GM18511 (cell line): Measurements from ENCODE around the gene TBC1D9.
A peak's percentile ranks its signal among the peaks of the same experiment; 100 is the strongest.

ENCODE experiments used
- ATAC-seq: cut with Tn5 transposase; IDR thresholded peaks from one replicate; pipeline ENCODE4 v1.9.1; 2021; ENCODE audit warnings: mild to moderate bottlenecking, moderate library complexity; ENCODE audit not compliant: unreplicated experiment

Gene TBC1D9

GRCh38 chr4:140726776-140727500, 29.2 kb downstream of the TBC1D9 start:
- ATAC-seq = no peak

DNA sequence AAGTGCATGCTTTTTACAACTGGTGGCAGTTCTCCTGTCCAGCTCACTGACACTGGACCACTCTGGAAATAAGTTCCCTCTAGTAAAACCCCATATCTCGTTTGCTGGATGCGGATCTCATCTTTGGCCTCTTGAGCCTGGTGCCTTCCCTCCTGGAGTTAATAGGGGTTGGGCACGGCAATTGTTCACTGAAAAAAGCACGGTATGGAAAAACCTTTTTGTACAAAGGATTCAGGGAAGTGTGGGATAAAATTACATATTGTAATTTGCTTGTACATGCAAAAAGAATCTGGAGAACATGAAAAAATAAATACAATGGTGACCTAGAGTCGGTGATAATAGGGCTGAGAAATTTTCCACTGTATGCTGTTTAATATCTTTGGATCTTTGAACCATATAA, 30.6 kb downstream of the TBC1D9 start:
- ATAC-seq = no peak

DNA sequence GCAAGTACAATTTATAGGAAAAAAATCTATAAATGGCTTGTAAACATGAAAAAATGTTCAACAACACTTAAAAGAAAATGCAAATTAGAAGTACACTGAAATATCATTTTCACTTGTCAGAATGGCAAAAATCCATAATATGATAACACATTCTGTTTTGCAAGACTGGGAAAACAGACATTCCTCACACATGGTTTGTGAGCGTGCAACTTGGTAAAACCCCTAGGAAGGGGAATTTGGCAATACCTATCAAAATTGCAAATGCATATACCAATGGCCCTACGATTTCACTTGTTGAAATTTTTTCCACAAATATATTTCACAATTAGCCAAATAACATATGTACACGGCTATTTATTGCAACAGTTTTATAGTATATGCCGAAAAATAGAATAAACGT, 31.4 kb downstream of the TBC1D9 start:
- ATAC-seq = no peak

- peak; percentile 70 for ATAC-seq
Observed at GRCh38 chr4:140720387-140721304, 35.5 kb downstream of the TBC1D9 start.

DNA sequence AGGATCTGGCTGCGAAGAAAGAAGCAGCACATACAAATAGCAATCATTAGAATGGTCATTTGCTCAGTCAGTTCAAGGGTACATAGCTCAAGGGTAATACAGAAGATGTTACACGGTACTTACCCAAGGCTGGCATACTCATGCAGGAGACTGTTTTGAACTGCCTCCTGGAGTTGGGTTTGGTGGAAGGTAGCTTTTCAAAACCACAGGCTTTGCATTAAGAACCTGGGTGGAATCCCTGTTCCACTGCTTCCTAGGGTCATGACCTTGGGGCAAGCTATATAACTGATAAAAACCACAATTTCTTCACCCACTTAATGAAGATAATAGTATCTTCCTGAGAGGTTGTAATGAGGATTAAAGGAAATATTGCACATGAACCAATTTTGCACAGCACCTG, 36.5 kb downstream of the TBC1D9 start:
- peak; percentile 62 for ATAC-seq

DNA sequence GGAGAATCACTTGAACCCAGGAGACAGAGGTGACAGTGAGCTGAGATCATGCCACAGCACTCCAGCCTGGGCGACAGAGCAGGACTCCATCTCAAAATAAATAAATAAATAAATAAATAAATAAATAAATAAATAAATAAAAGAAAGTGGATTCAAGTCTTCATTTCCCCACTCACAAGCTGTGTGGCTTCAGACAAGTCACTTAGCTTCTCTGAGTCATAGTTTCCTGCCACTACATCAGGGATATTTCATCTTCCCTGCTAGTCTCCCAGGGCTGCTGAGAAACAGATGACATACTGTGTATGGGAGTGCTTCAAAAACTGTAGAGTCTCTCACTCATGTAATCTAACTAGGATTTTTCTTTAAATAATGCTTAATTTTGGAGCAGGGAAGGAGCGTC, 37.2 kb downstream of the TBC1D9 start:
- ATAC-seq = no peak

DNA sequence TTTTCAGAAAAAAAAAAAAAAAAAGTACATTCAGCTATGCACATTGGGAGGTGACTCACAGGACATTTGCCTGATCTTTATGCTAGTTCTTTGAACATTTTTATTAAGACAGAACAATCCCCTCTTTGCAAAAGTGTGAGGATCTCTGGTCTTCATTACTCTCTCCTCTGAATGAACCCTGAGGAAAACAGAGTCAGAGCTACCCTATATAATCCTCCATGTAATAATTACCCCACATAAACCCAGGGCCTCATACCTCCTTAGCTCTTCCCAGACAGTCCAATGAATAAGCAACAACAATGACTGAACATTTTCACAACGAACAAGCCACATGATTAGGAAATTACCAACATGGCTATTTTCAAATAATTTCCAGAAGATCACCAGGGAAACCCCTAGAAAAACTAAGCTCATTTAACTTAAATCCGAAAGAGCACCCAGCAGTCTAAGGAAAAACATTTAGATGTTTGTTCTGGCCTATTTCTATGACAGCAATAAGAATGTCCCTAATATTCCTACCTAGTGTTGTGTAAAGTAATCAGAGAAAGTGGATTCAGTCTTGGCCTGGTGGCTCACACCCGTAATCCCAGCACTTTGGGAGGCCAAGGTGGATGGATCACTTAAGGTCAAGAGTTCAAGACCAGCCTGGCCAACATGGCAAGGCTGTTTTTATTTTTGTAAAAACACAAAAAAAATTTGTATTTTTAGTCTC, 37.8 kb downstream of the TBC1D9 start:
- no peak for ATAC-seq

DNA sequence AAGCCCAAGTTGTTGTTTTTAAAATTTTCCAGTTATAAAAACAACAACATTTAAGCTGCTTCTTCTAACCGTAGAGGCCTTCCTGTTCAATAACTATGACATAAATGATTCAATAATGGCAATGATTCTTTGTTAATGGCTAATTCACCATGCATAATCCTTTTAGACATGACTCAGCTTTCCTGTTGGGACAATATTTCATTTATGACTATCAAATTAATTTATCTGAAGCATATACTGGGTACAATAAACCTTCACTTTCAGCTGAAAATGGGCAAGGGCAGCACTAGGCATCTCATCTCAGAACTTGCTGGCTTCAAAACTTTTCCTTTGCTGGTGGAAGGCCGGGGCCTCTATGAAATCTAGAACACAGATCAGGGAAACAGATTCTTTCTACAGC, 38.9 kb downstream of the TBC1D9 start:
- no peak for ATAC-seq

- no peak for ATAC-seq
Observed at GRCh38 chr4:140715119-140715518, 41.1 kb downstream of the TBC1D9 start.

DNA sequence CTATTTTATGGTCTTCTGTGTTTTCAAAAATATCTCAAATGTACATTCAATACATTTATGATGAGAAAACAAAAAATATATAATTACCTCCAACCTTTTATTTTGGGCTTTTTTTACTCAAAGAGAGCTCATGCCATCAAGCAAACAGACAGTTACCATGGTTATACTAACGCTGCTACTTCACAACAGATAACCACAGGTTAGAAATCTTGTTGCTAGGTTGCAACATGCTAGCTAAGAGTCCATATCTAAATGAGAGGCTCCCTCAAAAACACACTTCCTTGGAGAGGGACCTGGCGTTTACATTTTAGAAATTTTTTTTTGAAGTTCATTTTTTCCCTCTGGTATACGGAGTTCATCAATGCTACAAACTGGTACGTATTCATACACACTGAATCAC, 44.3 kb downstream of the TBC1D9 start:
- ATAC-seq = no peak

GRCh38 chr4:140710908-140711622, 45.1 kb downstream of the TBC1D9 start:
- ATAC-seq = no peak

- no peak for ATAC-seq
Observed at GRCh38 chr4:140707325-140707724, 48.9 kb downstream of the TBC1D9 start.

- ATAC-seq = no peak
Observed at GRCh38 chr4:140706665-140707064, 49.5 kb downstream of the TBC1D9 start.

DNA sequence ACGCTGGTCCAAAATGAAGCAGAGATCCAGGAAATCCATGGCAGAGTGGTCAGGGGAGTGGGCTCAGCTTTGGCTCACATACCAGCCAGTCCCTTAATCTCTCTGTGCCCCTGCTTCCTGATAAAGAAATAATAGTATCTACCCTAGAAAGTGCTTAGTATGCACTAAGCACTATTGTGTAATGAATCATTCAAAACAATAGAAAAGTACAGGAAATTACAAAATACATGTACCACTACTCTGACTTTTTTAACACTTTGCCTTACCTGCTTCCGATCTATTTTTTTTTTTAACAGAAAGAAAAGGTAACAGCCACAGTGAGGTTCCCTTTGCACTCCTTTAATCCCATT, 49.9 kb downstream of the TBC1D9 start:
- no peak for ATAC-seq

DNA sequence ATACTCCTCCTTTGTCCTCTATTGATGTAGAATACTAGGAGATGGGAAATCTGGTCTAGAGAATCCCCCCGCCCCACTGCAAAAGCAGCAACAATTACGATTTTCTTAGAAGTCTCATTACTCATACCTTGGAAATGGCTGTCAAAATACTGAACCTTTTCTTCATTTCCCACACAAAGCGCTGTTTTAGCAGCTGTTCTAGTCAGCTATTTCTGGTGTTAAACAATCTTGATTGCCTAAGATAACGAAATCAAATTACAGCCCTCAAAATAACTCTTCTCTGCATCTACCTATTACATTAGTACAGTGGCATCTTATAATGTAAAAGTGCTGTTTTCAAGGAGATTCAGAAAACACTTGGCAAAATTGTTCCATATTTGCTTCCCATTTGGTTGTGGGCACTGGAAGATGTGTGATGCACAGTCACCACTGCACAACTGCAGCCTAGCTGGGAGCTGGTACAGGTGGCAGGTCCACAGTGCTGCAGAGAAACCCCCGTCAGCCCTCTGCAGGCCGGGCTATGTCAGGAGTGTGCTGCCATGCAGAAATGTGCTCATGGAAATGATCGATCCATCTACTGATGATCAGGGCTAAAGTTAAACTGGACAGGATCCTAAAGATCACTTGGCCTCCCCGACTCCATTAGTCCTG, 50.4 kb downstream of the TBC1D9 start:
- no peak for ATAC-seq

- ATAC-seq = peak; percentile 50
Observed at GRCh38 chr4:140704964-140705363, 51.2 kb downstream of the TBC1D9 start.

- ATAC-seq = peak; percentile 16
Observed at GRCh38 chr4:140704392-140704960, 51.7 kb downstream of the TBC1D9 start.

DNA sequence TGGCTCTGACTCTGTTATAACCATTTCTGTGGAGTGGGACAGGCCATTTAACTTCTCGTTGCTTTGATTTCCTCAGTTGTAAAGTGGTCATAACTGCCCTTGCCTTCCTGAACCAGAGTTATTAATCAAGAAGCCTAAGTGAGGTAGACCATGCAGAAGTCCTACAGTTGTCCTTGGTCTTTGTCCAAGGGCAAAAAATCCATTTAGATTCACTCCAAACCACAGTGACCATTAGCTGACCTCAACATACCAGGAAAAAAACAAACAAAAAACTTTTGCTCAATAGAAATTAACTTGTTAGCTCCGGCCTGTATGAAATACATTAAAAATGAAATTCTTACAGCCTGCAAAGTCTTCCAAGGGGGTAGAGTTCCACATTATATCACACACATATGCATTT, 52.7 kb downstream of the TBC1D9 start:
- no peak for ATAC-seq

DNA sequence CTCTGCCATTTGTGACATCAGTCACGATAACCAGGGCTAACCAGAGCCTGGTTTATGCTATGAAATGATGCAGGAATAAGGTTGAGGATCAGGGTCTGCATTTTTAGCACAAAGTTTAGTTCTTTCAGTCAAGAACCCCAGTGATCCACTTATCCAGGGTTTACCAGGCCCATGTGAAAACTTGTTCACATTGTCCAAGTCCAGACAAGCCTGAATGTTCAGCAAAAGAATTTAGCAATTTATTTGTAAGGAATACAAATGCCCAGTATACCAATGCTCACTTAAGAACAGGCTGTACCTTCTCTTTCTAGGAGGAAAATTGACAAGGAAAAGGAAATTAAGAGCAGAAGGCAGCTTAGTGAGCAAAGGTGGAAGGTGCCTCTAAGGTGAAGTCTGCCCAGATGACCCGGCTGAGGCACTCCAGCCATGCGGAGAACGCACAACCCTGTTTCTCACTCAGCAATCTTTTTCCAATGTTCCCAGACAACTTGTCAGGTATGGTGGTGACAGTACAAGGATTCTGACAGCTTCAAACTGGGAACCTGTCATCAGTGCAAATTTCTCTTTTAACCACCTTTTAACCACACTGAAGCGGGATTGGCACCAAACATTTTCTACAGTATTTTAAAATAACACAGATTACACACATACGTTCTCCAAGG, 54.0 kb downstream of the TBC1D9 start:
- ATAC-seq = no peak

DNA sequence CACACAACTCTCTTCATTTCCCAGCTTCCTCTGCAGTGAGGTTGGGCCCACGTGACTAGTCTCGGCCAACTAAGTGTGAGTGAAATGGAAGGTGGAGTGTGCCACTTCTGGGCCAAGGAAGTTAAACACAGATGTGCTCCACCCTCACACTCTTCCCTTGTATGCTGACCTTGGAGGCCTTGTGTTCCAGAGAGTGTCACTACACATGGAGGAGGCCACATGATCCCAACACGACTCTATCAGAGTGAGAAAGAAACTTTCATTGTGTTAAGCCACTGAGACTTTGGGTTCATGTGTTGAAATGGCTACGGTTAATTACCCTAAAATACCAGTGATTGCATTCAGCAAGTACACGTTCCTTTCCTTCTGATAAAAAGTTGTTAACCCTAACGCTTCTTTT, 55.1 kb downstream of the TBC1D9 start:
- no peak for ATAC-seq
